HUES48 (cell line): ENCODE results near the gene LYVE1.

Source experiments
- H3K27ac ChIP-seq: one replicate; pipeline ENCODE4 v1.7.0; 2013; ENCODE audit warnings: low read depth, low read length, inconsistent platforms
- H3K27me3 ChIP-seq: 2 replicates; pipeline ENCODE4 v1.6.1; 2013; ENCODE audit warnings: mild to moderate bottlenecking, low read length; ENCODE audit not compliant: control insufficient read depth, insufficient read depth
- H3K36me3 ChIP-seq: 2 replicates; pipeline ENCODE4 v1.6.1; 2013; ENCODE audit warnings: low read length; ENCODE audit not compliant: control insufficient read depth, insufficient read depth
- H3K4me1 ChIP-seq: 2 replicates; pipeline ENCODE4 v1.6.1; 2013; ENCODE audit warnings: mild to moderate bottlenecking, low read length; ENCODE audit not compliant: control insufficient read depth, insufficient read depth
- H3K4me3 ChIP-seq: 2 replicates; pipeline ENCODE4 v1.5.1; 2013; ENCODE audit warnings: mild to moderate bottlenecking, low read depth, low read length
- H3K9ac ChIP-seq: 2 replicates; pipeline ENCODE4 v1.6.1; 2013; ENCODE audit warnings: mild to moderate bottlenecking, low read depth, low read length, moderate library complexity
- H3K9me3 ChIP-seq: 2 replicates; pipeline ENCODE4 v1.6.1; 2013; ENCODE audit warnings: low read length; ENCODE audit not compliant: control insufficient read depth, insufficient read depth

LYVE1 gene

DNA sequence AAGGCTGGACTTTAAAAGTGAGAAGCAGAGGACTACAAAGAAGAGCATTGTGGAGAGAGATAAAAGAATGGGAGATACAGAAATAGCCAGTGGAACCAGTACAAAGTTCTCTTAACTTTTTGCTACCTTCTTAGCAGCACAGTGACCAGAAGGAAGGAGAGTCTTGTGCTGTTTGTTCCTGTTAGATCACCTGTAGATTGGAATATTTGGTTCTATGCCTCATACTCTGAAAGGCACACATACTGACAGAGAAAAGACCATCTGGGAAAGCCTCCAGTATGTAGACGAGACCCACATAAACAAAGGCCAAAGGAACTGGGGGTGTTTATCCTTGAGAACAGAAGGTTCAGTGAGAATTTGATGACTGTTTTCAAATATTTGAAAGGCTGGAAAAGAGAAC lies 46.2 kb downstream of the LYVE1 start:
- H3K4me3 ChIP-seq: no peak overlapping the region
- no peaks in the 10 kb centered on the region for H3K4me1 ChIP-seq
- peaks cover 63% of the 10 kb centered on the region for H3K36me3 ChIP-seq
- H3K9ac ChIP-seq: no peak overlapping the region
- no peaks in the 10 kb centered on the region for H3K27me3 ChIP-seq
- H3K9me3 ChIP-seq: no peaks in the 10 kb centered on the region
- H3K27ac ChIP-seq: no peak overlapping the region

DNA sequence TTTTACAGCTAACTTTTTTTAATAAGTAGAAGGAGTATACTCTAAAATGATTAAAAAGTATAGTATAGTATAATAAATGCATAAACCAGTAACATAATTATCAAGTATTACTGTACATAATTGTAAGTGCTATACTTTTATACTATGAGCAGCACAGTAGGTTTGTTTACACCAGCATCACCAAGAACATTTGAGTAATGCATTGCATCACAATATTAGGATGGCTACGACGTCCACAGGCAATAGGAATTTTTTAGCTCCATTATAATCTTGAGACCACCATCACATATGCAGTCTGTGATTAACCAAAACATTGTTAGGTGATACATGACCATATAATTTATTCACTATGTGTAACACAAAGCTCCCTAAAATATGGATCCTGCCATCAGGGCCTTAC lies 47.9 kb downstream of the LYVE1 start:
- Histone ChIP-seq H3K4me1 (no peaks in the 10 kb centered on the region), H3K9me3 (no peaks in the 10 kb centered on the region), H3K9ac (no peak overlapping the region), H3K27ac (no peak overlapping the region), H3K27me3 (no peaks in the 10 kb centered on the region), H3K4me3 (no peak overlapping the region), H3K36me3 (peaks cover 57% of the 10 kb centered on the region)

DNA sequence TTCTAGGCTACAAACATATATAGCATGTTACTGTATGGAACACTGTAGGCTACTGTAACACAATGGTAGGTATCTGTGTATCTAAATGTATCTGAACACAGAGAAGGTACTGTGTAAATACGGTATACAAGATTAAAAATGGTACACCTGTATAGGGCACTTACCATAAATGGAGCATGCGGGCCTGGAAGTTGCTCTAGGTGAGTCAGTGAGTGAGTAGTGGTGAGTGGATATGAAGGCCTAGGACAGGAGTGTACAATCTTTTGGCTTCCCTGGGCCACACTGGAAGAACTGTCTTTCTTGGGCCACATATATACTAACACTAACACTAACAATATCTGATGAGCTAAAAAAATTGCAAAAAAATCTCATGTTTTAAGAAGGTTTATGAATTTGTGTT lies 48.8 kb downstream of the LYVE1 start:
- Histone ChIP-seq H3K27me3 (no peaks in the 10 kb centered on the region), H3K36me3 (peaks cover 49% of the 10 kb centered on the region), H3K9me3 (no peaks in the 10 kb centered on the region), H3K4me3 (no peak overlapping the region), H3K4me1 (no peaks in the 10 kb centered on the region), H3K9ac (no peak overlapping the region), H3K27ac (no peak overlapping the region)

DNA sequence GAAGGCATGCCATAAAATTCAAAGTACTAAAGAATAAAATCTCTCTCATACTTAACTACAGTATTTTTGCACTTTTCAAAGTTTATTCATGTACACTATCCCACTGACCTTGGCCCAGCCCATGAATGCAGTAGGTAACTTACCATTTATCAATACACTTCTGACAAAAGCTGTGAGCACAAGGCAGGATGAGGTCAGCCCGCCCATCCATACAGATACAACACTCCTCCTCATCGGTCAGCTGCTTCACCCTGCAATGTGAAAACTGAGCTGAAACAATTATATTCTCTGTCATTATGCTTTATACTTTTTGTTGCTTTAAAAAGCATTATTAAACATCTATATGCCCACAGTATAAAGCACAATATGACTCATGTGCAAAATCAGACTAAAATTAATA lies 49.6 kb downstream of the LYVE1 start:
- Histone ChIP-seq H3K4me1 (no peaks in the 10 kb centered on the region), H3K27ac (no peak overlapping the region), H3K4me3 (no peak overlapping the region), H3K9me3 (no peaks in the 10 kb centered on the region), H3K36me3 (peaks cover 44% of the 10 kb centered on the region), H3K27me3 (no peaks in the 10 kb centered on the region), H3K9ac (no peak overlapping the region)

DNA sequence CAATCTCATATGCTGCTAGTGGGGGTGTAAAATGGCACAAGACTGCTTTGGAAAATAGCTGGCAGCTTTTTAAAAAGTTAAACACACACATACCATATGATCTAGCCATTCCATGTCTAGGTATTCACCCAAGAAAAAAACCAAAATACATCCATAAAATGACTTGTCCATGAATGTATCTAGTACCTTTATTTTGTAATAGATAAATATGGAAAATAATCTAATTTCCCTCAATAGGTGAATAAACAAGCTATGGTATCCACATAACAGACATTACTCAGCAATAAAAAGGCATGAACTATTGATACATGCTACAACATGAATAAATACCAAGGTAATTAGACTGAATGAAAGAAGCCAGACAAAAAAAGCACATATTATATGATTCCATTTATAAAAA lies 50.3 kb downstream of the LYVE1 start:
- Histone ChIP-seq H3K27ac (no peak overlapping the region), H3K27me3 (no peaks in the 10 kb centered on the region), H3K4me1 (no peaks in the 10 kb centered on the region), H3K9ac (no peak overlapping the region), H3K4me3 (no peak overlapping the region), H3K9me3 (no peaks in the 10 kb centered on the region), H3K36me3 (peaks cover 36% of the 10 kb centered on the region)

DNA sequence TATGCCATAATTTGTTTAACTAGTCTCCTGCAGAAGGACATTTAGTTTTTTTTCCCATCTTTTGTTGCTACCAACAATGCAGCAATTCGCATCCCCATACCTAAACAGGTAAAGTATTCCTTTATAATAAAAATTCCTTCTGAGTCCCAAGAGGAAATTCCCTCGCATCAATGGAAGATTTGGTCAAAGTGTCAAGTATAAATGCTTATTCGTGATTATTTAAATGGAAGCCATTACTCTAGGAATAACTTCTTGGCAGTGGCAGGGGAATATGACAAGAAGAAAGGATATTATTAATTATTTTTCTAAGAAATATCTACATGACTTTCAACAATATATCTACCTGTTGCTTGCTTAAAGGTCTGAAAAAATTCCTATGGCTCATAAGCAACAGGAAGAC lies 53.0 kb downstream of the LYVE1 start:
- no peak overlapping the region for H3K4me3 ChIP-seq
- H3K9ac ChIP-seq: no peak overlapping the region
- H3K27me3 ChIP-seq: no peaks in the 10 kb centered on the region; the same call in 1 of the 2 replicates
- no peak overlapping the region for H3K27ac ChIP-seq
- peaks cover 15% of the 10 kb centered on the region; the same call in 1 of the 2 replicates for H3K36me3 ChIP-seq
- H3K9me3 ChIP-seq: no peaks in the 10 kb centered on the region
- peaks cover 3% of the 10 kb centered on the region; the same call in 1 of the 2 replicates for H3K4me1 ChIP-seq

DNA sequence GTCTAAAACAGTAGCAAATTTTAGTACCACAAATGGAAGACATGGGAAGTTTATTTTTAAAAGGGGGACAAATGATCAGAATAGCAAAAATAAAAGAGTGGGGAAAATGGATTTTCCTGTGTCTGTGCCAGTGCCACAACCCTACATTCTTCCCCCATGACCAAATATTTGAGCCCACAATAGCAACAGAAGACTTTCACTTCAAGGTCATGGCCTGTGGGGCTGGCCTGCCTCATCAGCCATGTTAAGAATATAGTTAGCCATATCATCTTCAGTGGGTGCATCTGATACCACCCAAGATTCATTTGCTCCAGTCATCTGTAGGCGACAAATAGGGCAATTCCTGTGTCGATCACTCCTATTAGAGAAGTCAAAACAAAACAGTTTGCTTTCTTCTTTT lies 53.8 kb downstream of the LYVE1 start:
- no peak overlapping the region for H3K4me3 ChIP-seq
- peaks cover 3% of the 10 kb centered on the region; the same call in 1 of the 2 replicates for H3K4me1 ChIP-seq
- no peak overlapping the region for H3K27ac ChIP-seq
- peaks cover 10% of the 10 kb centered on the region; the same call in 1 of the 2 replicates for H3K36me3 ChIP-seq
- H3K9ac ChIP-seq: no peak overlapping the region
- no peaks in the 10 kb centered on the region for H3K9me3 ChIP-seq
- no peaks in the 10 kb centered on the region; the same call in 1 of the 2 replicates for H3K27me3 ChIP-seq

DNA sequence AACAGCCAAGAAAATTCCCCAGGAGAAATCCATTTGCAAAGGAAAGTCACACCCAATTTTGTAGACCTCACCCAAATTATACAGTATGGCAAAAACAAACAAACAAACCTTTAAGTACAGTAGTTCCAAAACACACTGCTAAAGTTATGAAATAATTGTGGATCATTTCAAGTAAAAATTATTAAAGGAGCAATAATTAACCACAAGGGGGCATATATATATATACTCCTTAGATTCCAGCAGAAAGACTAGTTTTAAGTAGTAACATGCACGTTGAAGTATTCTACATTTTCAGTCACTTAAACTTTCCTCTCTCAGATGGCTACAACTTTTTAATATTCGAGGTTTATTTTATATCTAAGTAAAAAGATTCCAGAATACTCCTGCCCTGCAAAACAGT lies 54.3 kb downstream of the LYVE1 start:
- H3K4me1 ChIP-seq: peaks cover 3% of the 10 kb centered on the region; the same call in 1 of the 2 replicates
- H3K9me3 ChIP-seq: no peaks in the 10 kb centered on the region
- no peak overlapping the region for H3K4me3 ChIP-seq
- H3K27me3 ChIP-seq: no peaks in the 10 kb centered on the region; the same call in 1 of the 2 replicates
- peaks cover 7% of the 10 kb centered on the region; the same call in 1 of the 2 replicates for H3K36me3 ChIP-seq
- no peak overlapping the region for H3K9ac ChIP-seq
- H3K27ac ChIP-seq: no peak overlapping the region

DNA sequence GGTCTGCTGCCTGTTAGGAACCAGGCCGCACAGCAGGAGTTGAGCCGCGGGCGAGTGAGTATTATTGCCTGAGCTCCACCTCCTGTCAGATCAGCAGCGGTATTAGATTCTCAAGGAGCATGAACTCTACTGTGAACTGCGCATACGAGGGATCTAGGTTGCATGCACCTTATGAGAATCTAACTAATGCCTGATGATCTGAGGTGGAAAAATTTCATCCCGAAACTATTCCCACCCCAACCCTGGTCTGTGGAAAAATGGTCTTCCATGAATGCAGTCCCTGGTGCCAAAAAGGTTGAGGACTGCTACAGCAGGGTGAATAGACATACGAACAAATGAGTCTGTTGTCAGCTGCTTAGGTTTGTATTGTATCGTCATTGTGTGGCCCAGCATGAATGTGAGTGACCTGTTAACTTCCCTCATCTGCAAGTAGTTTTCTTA lies 57.3 kb downstream of the LYVE1 start:
- Histone ChIP-seq H3K4me3 (peak overlapping the region; percentile 42), H3K27ac (peak overlapping the region; percentile 80), H3K9ac (no peak overlapping the region), H3K9me3 (no peaks in the 10 kb centered on the region), H3K4me1 (peaks cover 3% of the 10 kb centered on the region; the same call in 1 of the 2 replicates), H3K27me3 (no peaks in the 10 kb centered on the region; the same call in 1 of the 2 replicates), H3K36me3 (no peaks in the 10 kb centered on the region)
